GM11168 (cell line): ENCODE measurements around the gene MGP.

Experiments used
- in situ Hi-C: fragments of 300-500 bp; cut with MboI; formaldehyde crosslinking; loops from one replicate; pipeline ENCODE4 v1.12.0; 2022; ENCODE audit warnings: low sequenced_read_pairs; ENCODE audit not compliant: unreplicated experiment

The MGP gene

DNA sequence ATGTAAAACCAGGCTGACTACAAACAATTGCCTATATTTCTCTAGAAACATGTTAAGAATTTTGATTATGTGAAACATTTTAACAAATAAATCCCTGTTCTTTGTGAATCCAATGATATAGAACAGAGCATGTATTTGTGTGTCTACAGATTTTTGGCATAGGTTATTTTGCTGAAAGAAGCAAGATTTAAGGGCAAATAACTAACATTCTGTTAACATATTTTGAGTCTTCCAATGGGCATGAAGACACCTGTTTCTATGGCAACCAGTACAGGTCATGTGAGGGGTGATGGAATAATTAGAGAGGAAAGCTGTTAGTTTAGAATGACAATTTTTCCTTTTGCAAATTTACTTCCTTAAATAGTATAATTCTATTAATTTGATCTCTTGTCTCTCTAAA is 51.1 kb downstream of the MGP start:
- in situ Hi-C loops, result no loop called here

DNA sequence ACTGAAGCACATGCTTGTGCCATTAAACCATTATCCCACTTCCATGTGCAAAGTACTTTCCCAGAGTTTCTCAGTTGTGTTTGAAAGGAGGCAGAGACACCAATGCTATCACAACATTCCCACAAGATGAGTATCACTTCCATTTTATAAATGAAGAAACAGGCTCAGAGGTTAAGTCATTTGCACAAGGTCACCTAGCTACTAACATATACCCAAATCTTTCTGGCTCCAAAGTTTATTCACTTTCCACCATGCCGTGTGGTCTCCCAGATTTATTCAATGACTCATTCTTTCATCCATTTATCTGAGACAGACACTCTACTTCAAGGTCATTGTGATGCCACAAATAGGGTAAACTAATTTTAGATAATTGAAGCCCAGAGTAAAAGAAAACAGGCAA is 51.7 kb downstream of the MGP start:
- in situ Hi-C loops, result no loop called here

DNA sequence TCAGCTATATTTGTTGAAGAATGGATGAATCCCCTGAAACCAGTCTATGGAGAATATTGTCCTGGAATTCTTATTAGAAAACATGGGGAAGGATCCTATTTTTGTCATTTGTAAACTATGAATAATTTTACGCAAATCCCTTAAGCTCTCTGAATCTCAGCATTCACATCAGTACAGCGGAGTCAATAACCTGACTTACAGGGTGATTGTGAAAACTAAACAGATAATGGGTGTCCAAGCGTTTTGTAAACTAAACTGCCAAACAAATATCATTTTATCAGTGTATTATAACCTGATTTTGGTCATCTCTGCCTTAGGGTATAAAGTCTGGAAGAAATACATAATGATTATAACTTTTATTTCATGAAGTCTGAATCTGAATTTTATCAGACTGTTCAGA is 52.3 kb downstream of the MGP start:
- in situ Hi-C loops, result no loop called here
